Mucosa of gallbladder (tissue), 1 donor: ENCODE measurements around the gene IGFL1. TPM values are rescaled to one million over a fixed set of nuclear protein-coding genes. Genes with fewer than 3 reads are reported as not detected.
"Not testable (repeated sequence)": the region's sequence is repeated elsewhere in the genome, so short reads cannot be mapped to it uniquely, and the experiment has no call there.

ENCODE experiments used
- DNase-seq: peaks from one replicate; pipeline ENCODE4 v3.0.0-alpha.2; 2020; ENCODE audit warnings: low spot score
- total RNA-seq: library from RNA; stranded (reverse); gene quantifications from one replicate; pipeline ENCODE4 v1.2.1, GENCODE V29; 2021
- donor health status: DM: no; HTN: no; CAD: no.

Gene IGFL1
- total RNA-seq: not detected

DNA sequence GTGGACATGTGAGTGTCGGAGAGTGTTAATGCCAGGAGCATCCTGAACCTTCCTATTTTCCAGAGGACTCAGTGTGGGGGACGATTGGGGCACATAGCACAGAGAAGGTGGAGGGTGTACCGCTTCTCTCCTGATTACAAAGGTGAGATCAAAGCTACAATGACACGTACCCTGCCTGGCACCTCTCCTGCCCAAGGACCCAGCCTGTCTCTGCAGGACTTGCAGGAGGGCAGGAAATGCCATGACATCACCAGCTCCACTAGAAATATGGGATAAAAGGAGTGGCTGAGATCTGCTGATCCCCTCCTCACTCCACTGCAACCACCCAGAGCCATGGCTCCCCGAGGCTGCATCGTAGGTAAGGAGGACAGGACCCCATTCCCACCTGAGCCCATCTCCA is at the start of gene IGFL1:
Gene IGFL1, plus strand, starts transcription at position 301 of the 400 bp plus-strand sequence. Its CDS starts 33 bp downstream, at position 334.
- no peak for DNase-seq

DNA sequence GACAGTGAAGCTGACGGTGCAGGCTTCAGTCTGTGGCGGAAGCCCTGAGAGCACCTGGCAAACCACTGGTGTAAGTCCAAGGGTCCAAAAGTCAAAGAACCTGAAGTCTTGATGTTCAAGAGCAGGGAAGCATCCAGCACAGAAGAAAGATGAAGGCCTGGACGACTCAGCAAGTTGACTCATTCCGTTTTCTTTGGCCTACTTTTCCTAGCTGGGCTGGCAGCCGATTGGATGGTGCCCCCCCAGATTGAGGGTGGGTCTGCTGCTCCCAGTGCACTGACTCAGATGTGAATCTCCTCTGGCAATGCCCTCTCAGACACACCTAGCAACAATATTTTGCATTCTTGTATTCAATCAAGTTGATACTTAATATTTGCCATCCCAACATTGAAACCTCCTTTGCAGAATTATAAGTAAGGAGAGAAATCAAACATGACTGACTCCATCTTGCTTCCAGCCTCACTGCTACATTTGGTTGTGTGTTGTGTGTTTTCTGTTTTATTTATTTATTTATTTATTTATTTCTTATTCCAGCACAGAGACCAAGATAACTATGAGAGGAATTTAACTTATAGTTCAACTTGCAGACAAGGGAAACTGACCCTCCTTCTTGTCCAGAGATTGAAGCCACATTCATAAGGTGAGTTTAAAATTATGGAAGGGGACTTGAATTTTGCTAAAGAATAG is 48.7 kb upstream of the IGFL1 start:
- DNase-seq: no peak

DNA sequence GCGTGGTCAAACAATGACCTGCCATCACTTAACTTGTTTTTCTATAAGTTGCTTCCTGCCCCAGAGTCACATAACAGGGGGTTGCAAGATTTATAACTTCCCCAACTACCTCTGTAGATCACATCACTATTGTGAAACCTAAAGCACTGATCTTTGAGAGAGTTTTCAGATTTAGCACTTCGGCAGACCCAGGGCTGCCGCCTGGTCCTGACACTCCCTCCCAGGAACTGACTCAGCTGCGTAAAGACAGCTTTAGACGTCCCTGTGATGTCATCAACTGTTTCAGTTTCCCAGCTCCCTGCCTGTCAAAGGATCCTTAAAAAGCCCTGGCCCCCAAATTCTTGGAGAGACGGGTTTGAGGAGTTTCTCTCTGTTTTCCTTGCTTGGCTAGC is 48.2 kb upstream of the IGFL1 start:
- no peak for DNase-seq

DNA sequence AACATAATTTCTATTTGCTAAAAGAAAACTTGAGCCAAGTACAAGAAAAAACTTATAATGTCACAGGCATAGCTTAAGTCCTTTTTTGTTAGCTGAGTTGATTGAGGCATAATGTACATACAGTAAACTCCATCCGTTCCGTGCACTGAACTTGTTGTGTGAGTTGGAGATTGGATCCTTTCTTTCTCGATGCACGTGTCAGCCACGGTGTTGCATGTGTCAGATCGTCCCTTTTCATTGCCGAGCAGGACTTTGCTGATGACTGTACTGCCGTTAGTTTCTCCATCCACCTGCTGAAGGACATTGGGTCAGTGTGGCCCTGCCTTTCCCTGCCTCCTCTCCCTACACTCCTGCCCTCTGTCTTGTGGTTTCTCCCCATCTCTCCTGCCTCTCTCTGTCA is 47.1 kb upstream of the IGFL1 start:
- no peak for DNase-seq

DNA sequence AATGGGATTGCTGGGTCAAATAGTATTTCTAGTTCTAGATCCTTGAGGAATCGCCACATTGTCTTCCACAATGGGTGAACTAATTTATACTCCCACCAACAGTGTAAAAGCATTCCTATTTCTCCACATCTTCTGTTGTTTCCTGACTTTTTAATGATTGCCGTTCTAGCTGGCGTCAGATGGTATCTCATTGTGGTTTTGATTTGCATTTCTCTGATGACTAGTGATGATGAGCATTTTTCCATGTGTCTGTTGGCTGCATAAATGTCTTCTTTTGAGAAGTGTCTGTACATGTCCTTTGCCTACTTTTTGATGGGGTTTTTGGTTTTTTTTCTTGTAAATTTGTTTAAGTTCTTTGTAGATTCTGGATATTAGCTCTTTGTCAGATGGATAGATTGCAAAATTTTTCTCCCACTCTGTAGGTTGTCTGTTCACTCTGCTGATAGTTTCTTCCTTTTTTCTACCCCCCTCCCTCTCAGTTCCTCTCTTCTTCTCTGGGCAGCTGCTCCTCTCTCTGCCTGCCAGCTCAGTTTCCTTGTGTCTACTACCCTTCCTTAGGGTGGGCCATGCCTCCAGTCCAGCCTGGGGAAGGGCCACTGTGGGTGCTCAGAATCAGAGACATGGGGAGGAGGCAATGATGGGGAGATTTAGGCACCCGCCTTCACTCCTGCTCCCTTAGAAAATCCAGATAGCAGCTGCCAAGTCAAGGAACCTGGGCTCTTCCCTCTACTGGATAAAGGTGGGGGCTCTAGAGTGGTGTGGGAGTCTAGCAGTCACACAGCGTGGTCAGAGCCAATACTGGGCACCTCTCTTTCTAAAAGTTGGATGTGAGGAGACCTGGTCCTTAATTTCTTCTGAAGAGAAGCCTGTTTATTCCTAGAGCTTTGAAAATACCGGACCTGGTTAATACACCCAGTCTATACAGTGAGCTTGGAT is 44.5 kb upstream of the IGFL1 start:
- not testable (repeated sequence) for DNase-seq

DNA sequence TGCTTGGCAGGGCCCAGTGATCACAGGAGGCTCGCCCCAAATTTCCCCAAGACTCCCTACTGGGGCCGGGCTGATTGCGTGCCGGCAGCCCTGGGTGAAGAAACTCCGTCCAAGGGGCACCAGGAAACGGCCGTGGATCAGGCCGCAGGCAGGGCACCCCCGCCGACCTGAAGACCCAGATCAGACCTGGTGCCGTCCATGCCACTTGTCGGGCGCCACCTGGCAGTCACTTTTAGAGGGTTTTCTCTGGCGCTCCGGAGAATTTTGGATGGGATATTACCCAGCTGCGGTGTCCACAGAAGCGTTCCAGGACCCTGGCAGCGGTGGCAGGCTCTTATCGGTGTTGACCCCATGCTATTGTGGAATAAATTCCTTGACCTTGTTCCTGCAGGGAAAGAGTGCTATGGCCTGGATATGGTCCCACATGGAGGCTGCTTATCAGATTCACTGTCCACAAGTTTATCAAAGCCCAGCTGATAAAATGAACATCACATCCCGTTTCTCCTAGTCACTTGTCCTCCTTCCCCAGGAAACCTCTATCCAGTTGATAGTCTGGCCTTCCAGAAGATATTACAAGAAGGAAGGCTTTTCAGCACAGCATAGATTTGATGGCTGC is 43.3 kb upstream of the IGFL1 start:
- no peak for DNase-seq

DNA sequence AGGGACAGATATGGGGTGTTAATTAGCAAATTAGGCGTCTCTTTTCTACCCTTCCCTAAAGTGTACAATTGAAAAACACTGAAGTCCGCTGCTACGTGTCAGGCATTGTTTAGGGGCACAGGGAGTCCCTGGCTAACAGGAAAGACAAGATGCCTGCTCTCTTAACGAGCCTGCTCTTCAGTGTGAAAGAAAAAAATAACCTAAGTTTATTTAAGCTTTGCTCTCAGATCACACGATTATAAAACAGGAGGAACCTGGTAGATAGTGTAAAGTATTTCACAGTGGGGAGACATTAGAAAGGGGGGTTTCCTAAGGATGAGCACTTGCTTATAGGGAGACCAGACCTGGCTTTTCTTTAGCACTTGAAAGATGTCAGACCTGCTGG is 42.8 kb upstream of the IGFL1 start:
- no peak for DNase-seq

DNA sequence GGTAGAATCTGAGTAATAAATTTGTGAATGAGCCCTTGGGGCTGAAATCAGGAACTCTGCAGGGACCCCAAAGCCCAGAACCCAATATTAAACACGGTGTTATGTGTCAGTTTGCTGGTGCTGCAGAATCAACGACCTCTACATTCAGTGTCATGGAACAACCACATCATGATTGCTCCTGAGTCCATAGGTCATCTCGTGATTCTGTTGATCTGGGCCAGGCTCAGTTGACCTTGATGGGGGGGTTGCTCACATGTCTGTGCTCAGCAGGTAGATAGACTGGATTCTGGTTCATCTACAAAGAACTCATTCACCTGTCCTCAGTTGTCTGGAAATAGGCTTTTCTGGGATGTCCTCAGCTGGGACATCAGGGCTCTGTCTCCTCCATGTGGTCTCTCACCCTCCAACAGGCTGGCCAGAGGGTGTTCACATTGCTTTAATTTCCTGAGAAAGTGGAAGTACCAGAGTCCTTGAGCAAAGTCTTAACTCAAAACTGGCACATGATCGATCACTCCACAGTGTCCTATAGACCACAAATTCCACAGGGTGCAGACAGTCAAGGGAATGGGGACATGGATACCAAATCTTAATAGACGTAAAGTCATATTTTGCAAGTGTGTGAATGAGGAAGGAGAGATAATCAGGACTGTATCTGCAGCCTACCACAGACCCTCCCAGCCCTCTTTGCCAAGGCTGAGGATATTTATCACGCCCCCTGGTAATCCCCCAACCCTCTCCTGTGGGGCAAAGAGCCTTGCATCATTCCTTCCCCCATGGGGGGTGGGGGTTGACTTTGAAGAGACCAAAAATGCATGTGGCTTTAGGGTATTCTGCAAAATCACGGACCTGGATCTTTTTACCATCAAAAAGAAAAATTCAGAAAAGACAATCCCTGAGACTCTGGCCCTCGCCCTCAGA is 39.3 kb upstream of the IGFL1 start:
- no peak for DNase-seq

DNA sequence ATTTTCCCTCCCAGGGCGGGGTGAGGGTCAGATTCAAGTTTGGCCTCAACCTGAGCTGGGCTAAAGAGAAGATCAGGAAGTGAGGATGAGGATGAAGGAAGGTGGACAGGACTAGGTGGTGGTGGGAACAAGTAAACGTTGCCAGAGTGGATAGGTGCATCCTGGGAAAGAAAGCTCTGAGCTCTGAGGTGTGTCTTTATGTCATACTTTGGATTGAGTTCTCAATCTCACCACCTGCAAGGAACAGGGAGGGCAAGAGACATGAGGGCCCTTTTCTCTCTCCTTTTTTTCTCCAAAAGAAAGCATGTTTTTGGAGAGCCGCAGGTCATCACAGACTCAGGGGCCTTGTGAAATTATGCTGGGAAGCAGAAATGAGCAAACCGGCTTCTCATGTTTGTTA is 38.2 kb upstream of the IGFL1 start:
- no peak for DNase-seq

DNA sequence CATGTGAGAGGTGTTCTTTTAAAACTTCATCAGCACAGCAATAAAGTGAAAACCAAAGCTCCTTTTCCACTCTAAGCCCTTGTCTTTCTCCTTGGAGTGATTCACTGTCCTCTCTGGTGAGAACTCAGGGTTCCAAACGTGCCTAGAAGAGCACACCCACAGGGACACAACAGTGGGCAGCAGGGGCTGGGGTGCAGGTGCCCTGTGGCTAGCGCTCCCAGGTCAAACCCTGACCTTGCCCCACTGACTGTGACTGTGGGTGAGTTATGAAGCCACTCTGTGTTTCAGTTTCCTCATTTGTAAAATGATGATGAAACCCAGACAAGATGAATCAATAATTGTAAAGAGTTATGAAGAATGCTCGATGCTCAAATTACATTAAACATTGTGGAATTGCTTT is 37.6 kb upstream of the IGFL1 start:
- DNase-seq: no peak

DNA sequence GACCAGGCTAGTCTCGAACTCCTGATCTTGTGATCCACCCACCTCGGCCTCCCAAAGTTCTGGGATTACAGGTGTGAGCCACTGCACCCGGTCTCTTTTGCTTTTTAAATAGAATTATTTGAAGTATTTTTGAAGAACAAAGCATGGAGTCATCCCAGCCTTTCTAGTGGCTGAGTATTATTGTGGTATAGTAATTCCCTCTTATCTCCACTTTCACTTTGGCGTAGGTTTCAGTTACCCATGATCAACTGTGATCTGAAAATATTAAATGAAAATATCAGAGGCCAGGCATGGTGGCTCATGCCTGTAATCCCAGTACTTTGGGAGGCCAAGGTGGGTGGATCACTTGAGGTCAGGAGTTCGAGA is 36.9 kb upstream of the IGFL1 start:
- not testable (repeated sequence) for DNase-seq

DNA sequence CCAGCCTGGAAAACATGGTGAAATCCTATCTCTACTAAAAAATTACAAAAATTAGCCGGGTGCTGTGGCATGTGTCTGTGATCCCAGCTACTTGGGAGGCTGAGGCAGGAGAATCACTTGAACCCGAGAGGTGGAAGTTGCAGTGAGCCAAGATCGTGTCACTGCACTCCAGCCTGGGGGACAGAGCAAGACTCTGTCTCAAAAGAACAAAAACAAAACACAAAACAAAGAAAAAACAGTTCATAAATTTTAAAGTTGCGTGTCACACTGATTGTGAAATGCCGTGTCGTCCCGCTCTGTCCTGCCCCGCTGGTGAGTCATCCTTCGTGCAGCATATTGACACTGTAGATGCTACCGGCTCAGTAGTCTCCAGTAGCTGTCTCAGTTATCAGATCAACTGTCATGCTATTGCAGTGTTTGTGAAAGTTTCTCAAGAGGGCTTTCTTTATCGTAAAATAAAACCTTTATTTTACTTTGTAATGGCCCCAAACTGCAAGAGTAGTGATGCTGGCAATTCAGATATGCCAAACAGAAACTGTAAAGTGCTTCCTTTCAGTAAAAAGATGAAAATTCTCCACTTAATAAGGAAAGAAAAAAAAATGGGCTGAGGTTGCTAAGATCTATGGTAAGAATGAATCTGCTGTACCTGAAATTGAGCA is 36.4 kb upstream of the IGFL1 start:
- DNase-seq: peak; percentile 45

DNA sequence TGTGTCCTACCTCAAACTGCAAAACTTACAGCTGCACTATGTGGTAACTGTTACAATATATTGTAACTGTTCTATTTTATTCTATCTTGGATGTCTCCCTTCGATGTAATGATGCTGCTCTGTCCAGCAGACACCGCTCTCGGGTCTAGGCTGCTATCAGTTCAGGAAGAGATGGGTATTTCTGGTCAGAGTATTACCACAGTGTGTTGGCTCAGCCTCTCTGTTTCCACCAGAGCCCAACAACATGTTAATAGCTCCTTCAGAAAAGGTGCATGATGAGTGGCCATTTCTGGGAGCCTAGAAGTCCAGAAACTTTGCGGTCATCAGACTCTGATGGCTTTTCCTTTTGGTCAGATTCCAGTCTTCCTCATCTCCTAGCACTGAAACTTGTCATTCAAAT is 35.9 kb upstream of the IGFL1 start:
- DNase-seq: no peak

DNA sequence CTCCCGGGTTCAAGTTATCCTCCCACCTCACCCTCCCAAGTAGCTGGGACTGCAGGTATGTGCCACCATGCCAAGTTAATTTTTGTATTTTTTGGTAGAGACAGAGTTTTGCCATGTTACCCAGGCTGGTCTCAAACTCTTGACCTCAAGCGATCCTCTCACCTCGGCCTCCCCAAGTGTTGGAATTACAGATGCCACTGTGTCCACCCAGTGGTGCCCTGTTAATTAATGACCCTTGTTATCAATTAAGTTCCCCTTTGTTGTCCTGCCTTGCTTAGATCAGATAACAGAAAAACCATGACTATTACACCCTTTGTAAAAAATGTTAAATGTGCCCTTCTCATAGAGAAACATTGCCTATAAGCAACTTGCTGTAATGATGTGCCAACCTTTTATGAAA is 34.4 kb upstream of the IGFL1 start:
- no peak for DNase-seq

DNA sequence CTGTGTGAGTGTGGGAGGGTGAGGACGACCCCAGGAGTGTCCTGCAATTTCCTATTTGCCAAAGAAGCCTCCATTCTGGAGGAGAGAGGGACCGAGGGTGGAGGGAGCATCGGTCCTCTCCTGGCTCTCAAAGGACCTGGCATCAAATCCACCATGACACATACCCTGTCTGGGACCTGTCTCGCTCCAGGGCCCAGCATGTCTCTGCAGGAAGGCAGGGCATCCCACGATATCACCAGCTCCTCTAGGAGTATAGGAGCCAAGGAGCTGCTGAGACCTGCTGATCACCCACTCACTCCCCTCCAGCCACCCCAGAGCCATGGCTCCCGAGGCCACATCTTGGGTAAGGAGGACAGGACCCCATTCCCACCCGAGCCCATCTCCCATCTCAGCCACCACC is 33.6 kb upstream of the IGFL1 start:
- DNase-seq: not testable (repeated sequence)

DNA sequence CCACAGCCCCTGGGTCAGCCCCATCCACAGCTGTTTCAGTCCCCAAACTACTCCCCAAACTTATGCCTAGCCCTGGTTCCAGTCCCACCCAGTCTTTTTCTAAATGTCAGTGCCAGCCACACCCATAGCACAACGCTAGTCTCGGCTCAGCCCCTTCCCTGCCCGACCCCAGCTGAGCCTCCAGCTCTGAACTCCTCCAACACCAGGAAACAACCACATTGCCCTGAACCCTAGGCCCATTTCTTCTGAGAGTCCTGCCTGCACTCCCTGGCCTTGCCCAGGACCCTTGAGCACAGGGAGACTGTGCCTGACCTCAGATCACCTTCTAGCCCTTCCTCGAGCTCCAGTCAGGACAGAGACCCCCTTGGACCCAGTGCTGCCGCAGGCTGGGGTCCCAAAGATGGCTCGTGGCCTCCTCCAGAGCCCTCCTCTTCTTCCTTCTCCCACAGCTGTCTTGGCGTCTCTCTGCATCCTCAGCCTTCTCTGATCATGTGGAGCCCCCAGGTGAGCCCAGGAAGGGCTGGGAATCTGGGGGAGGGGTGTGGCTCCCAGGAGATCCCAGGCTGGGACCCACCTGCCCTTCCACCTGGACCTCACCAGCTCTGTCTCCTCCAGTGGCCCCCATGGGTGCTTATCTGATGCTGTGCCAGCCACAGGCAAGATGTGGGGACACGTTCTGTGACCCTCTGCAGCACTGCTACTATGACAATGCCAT is 33.0 kb upstream of the IGFL1 start:
- DNase-seq: no peak

DNA sequence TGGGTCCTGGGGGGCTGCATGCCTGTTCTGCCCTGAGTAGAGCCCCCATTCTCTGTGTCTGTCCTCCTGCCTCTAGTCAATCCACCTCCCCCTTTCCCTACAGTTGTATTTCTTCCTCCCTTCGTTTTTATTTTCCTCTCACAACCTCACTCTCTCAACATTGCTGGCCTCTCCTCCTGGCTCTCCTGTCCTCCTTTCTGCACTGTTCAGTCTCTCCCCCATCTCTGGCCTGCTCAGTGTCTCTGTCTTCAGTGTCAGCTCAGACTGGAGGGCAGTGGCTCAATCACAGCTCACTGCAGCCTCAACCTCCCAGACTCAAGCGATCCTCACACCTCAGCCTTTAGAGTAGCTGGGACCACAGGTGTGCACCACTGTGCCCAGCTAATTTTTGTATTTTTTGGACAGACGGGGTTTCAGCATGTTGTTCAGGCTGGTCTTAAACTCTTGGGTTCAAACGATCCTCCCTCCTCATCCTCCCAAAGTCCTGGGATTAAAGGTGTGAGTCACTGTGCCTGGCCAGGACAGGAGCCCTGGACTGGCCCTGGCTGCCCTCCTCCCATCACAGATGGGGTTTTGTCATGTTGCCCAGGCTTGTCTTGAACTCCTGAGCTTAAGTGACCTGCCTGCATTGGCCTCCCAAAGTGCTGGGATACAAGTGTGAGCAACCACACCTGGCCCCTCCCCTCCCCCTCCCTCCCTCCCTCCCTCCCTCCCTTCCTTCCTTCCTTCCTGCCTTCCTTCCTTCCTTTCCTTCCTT is 32.0 kb upstream of the IGFL1 start:
- no peak for DNase-seq

DNA sequence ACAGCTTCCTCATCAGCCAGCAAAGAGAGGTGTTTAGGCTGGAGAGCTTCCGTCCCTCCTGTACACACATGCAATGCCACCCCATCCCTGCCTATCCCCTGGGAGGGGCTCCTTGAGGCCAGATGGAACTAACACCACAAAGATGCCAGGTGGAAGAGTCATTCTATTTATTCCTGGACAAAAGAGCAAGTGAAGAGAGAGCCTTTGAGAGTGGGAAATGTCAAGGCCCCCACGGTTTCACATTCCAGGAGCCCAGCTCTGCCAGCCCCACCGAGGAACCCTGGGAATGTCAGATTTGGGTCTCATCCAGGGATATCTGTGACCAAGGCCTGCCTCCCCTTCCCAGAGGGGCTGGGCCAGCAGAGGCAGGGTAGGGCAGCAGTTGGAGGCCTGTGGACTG is 30.8 kb upstream of the IGFL1 start:
- no peak for DNase-seq

DNA sequence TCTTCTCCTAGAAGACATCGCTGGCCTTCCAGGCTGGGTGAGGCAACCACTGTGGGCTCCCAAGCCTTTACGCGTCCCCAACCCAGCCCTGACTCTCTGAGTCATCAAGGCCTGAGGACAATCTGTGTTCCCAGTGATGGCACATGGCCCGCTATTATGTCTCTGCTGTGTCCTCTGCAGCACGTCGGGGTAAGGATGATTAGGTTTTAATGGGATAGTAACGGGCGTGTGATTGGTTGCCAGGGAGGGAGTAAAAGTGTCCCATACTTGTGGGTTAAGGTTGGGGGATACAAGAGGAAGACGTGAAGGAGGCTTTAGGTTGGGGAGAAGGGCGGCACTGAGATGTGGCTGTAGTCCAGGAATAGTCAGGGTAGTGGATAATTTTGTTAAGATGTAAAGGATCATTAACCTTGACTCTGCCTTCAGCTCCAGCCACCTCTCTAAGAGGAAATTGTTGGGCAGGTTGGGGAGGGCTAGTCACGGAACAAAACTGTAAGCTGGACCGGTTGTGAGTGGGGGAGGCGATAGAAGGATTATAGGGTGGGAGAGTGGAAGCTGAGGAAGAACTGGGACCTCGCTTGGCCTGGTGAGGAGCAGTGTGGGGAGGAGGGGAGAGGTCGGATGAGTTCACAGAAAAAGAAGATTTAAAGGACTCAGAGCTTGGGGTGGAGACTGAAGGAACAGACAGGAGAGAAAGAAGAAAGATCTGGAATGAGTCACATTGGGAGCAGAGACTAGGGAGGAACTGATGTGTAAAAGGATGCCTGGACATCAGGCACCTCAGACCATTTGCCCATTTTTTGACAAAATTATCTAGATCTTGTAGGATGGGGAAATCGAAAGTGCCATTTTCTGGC is 27.9 kb upstream of the IGFL1 start:
- DNase-seq: no peak
